HL-60 (cell line): ENCODE data around the gene HOXB1.

ENCODE experiments used
- CTCF ChIP-seq: IDR thresholded peaks from one replicate; pipeline ENCODE4 v1.5.1; 2011; ENCODE audit warnings: low read length, control low read depth, inconsistent platforms; ENCODE audit not compliant: insufficient read depth
- POLR2AphosphoS5 ChIP-seq: IDR thresholded peaks from 2 replicates; pipeline ENCODE4 v1.6.1; 2012; ENCODE audit warnings: low read depth
- REST ChIP-seq: IDR thresholded peaks from 2 replicates; pipeline ENCODE4 v1.6.1; 2012; ENCODE audit warnings: low read depth; ENCODE audit not compliant: insufficient replicate concordance

GRCh38 chr17:48506246-48506645 is 24.6 kb downstream of the HOXB1 start:
- TF ChIP-seq CTCF (no peak), REST (no peak), POLR2AphosphoS5 (no peak)
